Endothelial cell of umbilical vein (primary cell): ENCODE results near the gene TMEM220. TPM values are rescaled to one million over a fixed set of nuclear protein-coding genes. Genes with fewer than 3 reads are reported as not detected.
A peak's percentile ranks its signal among the peaks of the same experiment; 100 is the strongest.

Source experiments
- BruUV-seq: library from RNA; stranded (reverse); fragments of 400-500 nt; replicated peaks from 2 replicates; lab custom pipeline; 2021; lab: Mats Ljungman, UMichigan
- CTCF ChIA-PET: fragments of 300-600, 350-600 bp; sonication (Branson Sonifier 250); formaldehyde crosslinking; loops from one replicate; lab custom pipeline; 2021; ENCODE audit warnings: antibody characterized with exemption, inconsistent platforms; lab: Charles Lee
- POLR2A ChIA-PET: fragments of 300-600, 350-600 bp; sonication (Branson Sonifier 250); formaldehyde crosslinking; loops from one replicate; lab custom pipeline; 2021; ENCODE audit warnings: antibody characterized with exemption, inconsistent platforms; lab: Charles Lee
- DNase-seq: peaks from one replicate; pipeline ENCODE4 v3.0.0-alpha.2; 2011; ENCODE audit warnings: low read depth, low spot score
- FAIRE-seq: peaks from 2 replicates; lab custom pipeline; 2011; peaks lifted over from hg19 to GRCh38; lab: Jason Lieb, UNC
- H2AFZ ChIP-seq: 2 replicates; pipeline ENCODE4 v1.6.0; 2012; ENCODE audit warnings: low read depth, low read length, control low read depth, inconsistent platforms
- H3K27ac ChIP-seq: 2 replicates; pipeline ENCODE4 v1.5.1; 2011; ENCODE audit warnings: low read depth, mild to moderate bottlenecking, control low read depth, low read length, moderate library complexity; ENCODE audit not compliant: insufficient read depth
- H3K27me3 ChIP-seq, 2 experiments: 2 replicates each; pipeline versions ENCODE4 v1.6.0 to v1.6.1; 2011; ENCODE audit warnings: low read length in 2 of 2, mixed read lengths in 1 of 2; ENCODE audit not compliant: control insufficient read depth in 2 of 2, insufficient read depth in 2 of 2
- H3K36me3 ChIP-seq, 2 experiments: 2 replicates in 1 of 2; 3 replicates in 1 of 2; pipeline ENCODE4 v1.5.1; 2011; ENCODE audit warnings: low read length in 2 of 2, mild to moderate bottlenecking in 1 of 2, moderate library complexity in 1 of 2; ENCODE audit not compliant: control insufficient read depth in 2 of 2, insufficient read depth in 2 of 2; ENCODE audit errors: extremely low read depth in 1 of 2
- H3K4me1 ChIP-seq: 3 replicates; pipeline ENCODE4 v1.5.1; 2011; ENCODE audit warnings: mild to moderate bottlenecking, low read length; ENCODE audit not compliant: control insufficient read depth, insufficient read depth; ENCODE audit errors: extremely low read depth
- H3K4me2 ChIP-seq: 2 replicates; pipeline ENCODE4 v1.6.1; 2011; ENCODE audit warnings: low read length, control low read depth, mixed read lengths; ENCODE audit not compliant: insufficient read depth
- H3K4me3 ChIP-seq, 3 experiments: fragments of 200-600 bp in 1 of 3; sonication (generic), shearing (Covaris generic) in 1 of 3; replicated peaks in 1 of 3; 2 replicates each; pipeline ENCODE4 v1.5.1; 2011 to 2016; ENCODE audit warnings: control low read depth in 3 of 3, low read length in 3 of 3, mild to moderate bottlenecking in 2 of 3, inconsistent platforms in 1 of 3, low read depth in 1 of 3, moderate library complexity in 1 of 3; ENCODE audit not compliant: insufficient read depth in 1 of 3
- H3K79me2 ChIP-seq: 2 replicates; pipeline ENCODE4 v1.6.0; 2012; ENCODE audit warnings: low read length, inconsistent platforms; ENCODE audit not compliant: control insufficient read depth, insufficient read depth
- H3K9ac ChIP-seq: replicated peaks from 2 replicates; pipeline ENCODE3; 2011; ENCODE audit warnings: low read length, control low read depth; ENCODE audit not compliant: insufficient read depth; ENCODE audit errors: extremely low read depth
- H3K9me1 ChIP-seq: replicated peaks from 3 replicates; pipeline ENCODE4 v1.6.0; 2011; ENCODE audit warnings: mild to moderate bottlenecking, low read length; ENCODE audit not compliant: control insufficient read depth, insufficient read depth; ENCODE audit errors: extremely low read depth
- H3K9me3 ChIP-seq: replicated peaks from 2 replicates; pipeline ENCODE4 v1.5.1; 2012; ENCODE audit warnings: low read length, inconsistent platforms; ENCODE audit not compliant: control insufficient read depth, insufficient read depth
- H4K20me1 ChIP-seq: replicated peaks from 2 replicates; pipeline ENCODE3; 2011; ENCODE audit warnings: mild to moderate bottlenecking, low read length; ENCODE audit not compliant: control insufficient read depth, insufficient read depth; ENCODE audit errors: extremely low read depth
- CTCF ChIP-seq, 2 donors: IDR thresholded peaks; 1 replicate in 1 of 2; 2 replicates in 1 of 2; pipeline ENCODE4 v1.5.1; 2011; ENCODE audit warnings: low read length in 2 of 2, mild to moderate bottlenecking in 2 of 2, moderate library complexity in 2 of 2, control low read depth in 1 of 2, inconsistent platforms in 1 of 2, low read depth in 1 of 2; ENCODE audit not compliant: insufficient read depth in 1 of 2; ENCODE audit errors: extremely low read depth in 1 of 2
- EZH2 ChIP-seq: IDR thresholded peaks from 2 replicates; pipeline ENCODE4 v1.6.1; 2012; ENCODE audit warnings: borderline replicate concordance, low read depth, mild to moderate bottlenecking, moderate library complexity, low read length, inconsistent platforms; ENCODE audit not compliant: severe bottlenecking
- FOS ChIP-seq: IDR thresholded peaks from 2 replicates; pipeline ENCODE4 v1.6.1; 2011; ENCODE audit warnings: mild to moderate bottlenecking, low read length, moderate library complexity, borderline replicate concordance; ENCODE audit not compliant: insufficient read depth
- JUN ChIP-seq: IDR thresholded peaks from 2 replicates; pipeline ENCODE4 v1.6.1; 2011; ENCODE audit warnings: borderline replicate concordance, low read depth; ENCODE audit not compliant: insufficient read length, insufficient read depth
- MAX ChIP-seq: IDR thresholded peaks from 2 replicates; pipeline ENCODE4 v1.6.1; 2011; ENCODE audit not compliant: insufficient read depth, insufficient read length
- MYC ChIP-seq: IDR thresholded peaks from one replicate; pipeline ENCODE4 v1.6.1; 2011; ENCODE audit warnings: mild to moderate bottlenecking, low read depth, low read length
- POLR2A ChIP-seq: IDR thresholded peaks from 2 replicates; pipeline ENCODE4 v1.6.1; 2012; ENCODE audit warnings: low read depth, mild to moderate bottlenecking, control low read depth, low read length
- POLR2AphosphoS5 ChIP-seq: IDR thresholded peaks from 2 replicates; pipeline ENCODE4 v1.6.1; 2012; ENCODE audit warnings: low read depth, mild to moderate bottlenecking, control low read depth, low read length, moderate library complexity; ENCODE audit not compliant: insufficient read depth
- dilution Hi-C: fragments of 300-500 bp; cut with MboI; formaldehyde crosslinking; loops from one replicate; pipeline ENCODE4 v1.15.0; 2019; ENCODE audit warnings: low sequenced_read_pairs; ENCODE audit not compliant: extremely low pct_ligation_motif_present
- intact Hi-C: fragments of 100-400 bp; cut with micrococcal nuclease; formaldehyde crosslinking; loops from one replicate; pipeline ENCODE4 v1.10.0; 2022
- polyA plus RNA-seq, 4 experiments: library from polyadenylated mRNA; depleted of rRNA in 3 of 4; stranded (reverse) in 3 of 4; unstranded in 1 of 4; fragments of >200 nt; gene quantifications; 2 replicates each; pipeline versions ENCODE4 v1.2.1 to v1.2.3, GENCODE V29; 2011 to 2012; ENCODE audit warnings: missing spikeins in 1 of 4
- total RNA-seq: library from RNA; stranded (reverse); gene quantifications from 2 replicates; pipeline ENCODE4 v1.2.3, GENCODE V29; 2021

TMEM220 gene
- total and polyA plus RNA-seq, 2 donors (not counting 3 experiments of a cell fraction or from before 2014, with no cell fraction given) = 3.6 to 11.2 TPM

GRCh38 chr17:10772425-10773380 is 42.9 kb upstream of the TMEM220 start:
- Histone ChIP-seq H3K4me2 (no peak overlapping the region), H3K4me3 (no peak overlapping the region), H2AFZ (no peak overlapping the region), H3K27ac (no peak overlapping the region), H3K9me3 (no peaks in the 10 kb centered on the region), H3K27me3 (no peaks in the 10 kb centered on the region), H3K4me1 (no peaks in the 10 kb centered on the region), H3K9ac (no peak overlapping the region), H3K36me3 (no peaks in the 10 kb centered on the region), H3K79me2 (no peaks in the 10 kb centered on the region), H4K20me1 (no peaks in the 10 kb centered on the region), H3K9me1 (no peaks in the 10 kb centered on the region)
- ChIA-PET CTCF (interaction anchor here (0.8 to 1.2 kb wide), 3 partner anchors 13 to 126 kb away, joined by 3 to 4 read pairs (median 3); no protein-coding TSS in a partner anchor), POLR2A (no interaction called here)
- peak; percentile 71 for FAIRE-seq
- dilution Hi-C loops (no loop called here), intact Hi-C loops (no loop called here)
- no TSS peak for BruUV-seq
- TF ChIP-seq CTCF (IDR thresholded peaks at IDR 0.05; ENCODE audit: extremely low read depth in 1 of 2, insufficient read depth in 1 of 2, low read depth in 1 of 2, low read length in 2 of 2) = peak; percentile 50 to 66
- TF ChIP-seq POLR2AphosphoS5 = no peak
- DNase-seq = no peak

- Histone ChIP-seq H3K9me3 (no peaks in the 10 kb centered on the region), H3K36me3 (no peaks in the 10 kb centered on the region), H3K4me2 (no peak overlapping the region), H3K9ac (no peak overlapping the region), H3K4me1 (no peaks in the 10 kb centered on the region), H4K20me1 (no peaks in the 10 kb centered on the region), H3K4me3 (no peak overlapping the region), H3K79me2 (no peaks in the 10 kb centered on the region), H3K27ac (no peak overlapping the region), H3K27me3 (no peaks in the 10 kb centered on the region), H2AFZ (no peak overlapping the region), H3K9me1 (no peaks in the 10 kb centered on the region)
- DNase-seq = no peak
- ChIA-PET CTCF (no interaction called here), POLR2A (no interaction called here)
- BruUV-seq = no TSS peak
- FAIRE-seq = no peak
- intact Hi-C loops = no loop called here
- TF ChIP-seq FOS (no peak), MYC (no peak), POLR2A (no peak), JUN (no peak), EZH2 (no peak), CTCF (IDR thresholded peaks at IDR 0.05; ENCODE audit: extremely low read depth in 1 of 2, insufficient read depth in 1 of 2, low read depth in 1 of 2, low read length in 2 of 2) (no peak), MAX (no peak), POLR2AphosphoS5 (no peak)
- dilution Hi-C loops = no loop called here
Observed at GRCh38 chr17:10771148-10771547, 41.3 kb upstream of the TMEM220 start.
